ENCODE results near the gene ADM2. TPM values are rescaled to one million over a fixed set of nuclear protein-coding genes. Genes with fewer than 3 reads are reported as not detected.

The ADM2 gene
- total RNA-seq, 1 experiment from 2014 or later = 0.79 TPM

GRCh38 chr22:50445071-50445879 lies 36.1 kb upstream of the ADM2 start:
- DNase-seq (ENCODE audit: low read depth) = no peak

- no peak for DNase-seq (ENCODE audit: low read depth)
Observed at GRCh38 chr22:50445880-50446707, 35.2 kb upstream of the ADM2 start.

GRCh38 chr22:50446708-50447575 lies 34.4 kb upstream of the ADM2 start:
- DNase-seq (ENCODE audit: low read depth) = no peak

- DNase-seq (ENCODE audit: low read depth) = no peak
Observed at GRCh38 chr22:50447576-50448551, 33.5 kb upstream of the ADM2 start.

GRCh38 chr22:50452649-50453048 lies 28.7 kb upstream of the ADM2 start:
- no peak for DNase-seq (ENCODE audit: low read depth)

- DNase-seq (ENCODE audit: low read depth) = no peak
Observed at GRCh38 chr22:50454556-50455075, 26.7 kb upstream of the ADM2 start.

GRCh38 chr22:50455201-50455600 lies 26.1 kb upstream of the ADM2 start:
- DNase-seq (ENCODE audit: low read depth) = no peak

- no peak for DNase-seq (ENCODE audit: low read depth)
Observed at GRCh38 chr22:50456026-50456425, 25.3 kb upstream of the ADM2 start.

GRCh38 chr22:50456466-50457234 lies 24.7 kb upstream of the ADM2 start:
- DNase-seq (ENCODE audit: low read depth) = no peak

- DNase-seq (ENCODE audit: low read depth) = no peak
Observed at GRCh38 chr22:50459016-50459415, 22.3 kb upstream of the ADM2 start.

- no peak for DNase-seq (ENCODE audit: low read depth)
Observed at GRCh38 chr22:50459496-50460140, 21.7 kb upstream of the ADM2 start.

GRCh38 chr22:50460938-50461337 lies 20.4 kb upstream of the ADM2 start:
- no peak for DNase-seq (ENCODE audit: low read depth)

GRCh38 chr22:50461536-50461935 lies 19.8 kb upstream of the ADM2 start:
- DNase-seq (ENCODE audit: low read depth) = no peak

- no peak for DNase-seq (ENCODE audit: low read depth)
Observed at GRCh38 chr22:50461979-50462540, 19.3 kb upstream of the ADM2 start.

GRCh38 chr22:50463188-50463900 lies 18.0 kb upstream of the ADM2 start:
- DNase-seq (ENCODE audit: low read depth) = no peak

- no peak for DNase-seq (ENCODE audit: low read depth)
Observed at GRCh38 chr22:50464451-50464850, 16.9 kb upstream of the ADM2 start.

GRCh38 chr22:50465066-50465930 lies 16.0 kb upstream of the ADM2 start:
- no peak for DNase-seq (ENCODE audit: low read depth)
